A673 (cell line): Measurements from ENCODE around the gene CHMP6.

ENCODE experiments used
- CTCF ChIP-seq: fragments of 300-800, 200-600 bp; sonication (generic); conservative IDR thresholded peaks from 2 replicates; pipeline ENCODE4 v1.5.1; 2017; ENCODE audit warnings: low read depth, mild to moderate bottlenecking, antibody characterized with exemption, low read length, moderate library complexity, mixed read lengths
- EZH2 ChIP-seq: fragments of 200-600 bp; sonication (generic); IDR thresholded peaks from 2 replicates; pipeline ENCODE4 v1.6.1; 2017; ENCODE audit warnings: borderline replicate concordance, low read depth, mild to moderate bottlenecking, mixed read lengths, antibody characterized with exemption, low read length; ENCODE audit not compliant: poor library complexity, severe bottlenecking

- no peak for TF ChIP-seq CTCF
- TF ChIP-seq EZH2 = no peak
Observed at GRCh38 chr17:80948976-80949450, 42.6 kb upstream of the CHMP6 start.
